NCI-H1436 treated with DMSO at 0.1 percent for 48 hours (cell line): ENCODE measurements around the gene STEAP2.

ENCODE experiments used
- DNase-seq: peaks from one replicate; lab custom pipeline; 2025; lab: John Stamatoyannopoulos, UW

STEAP2 gene

DNA sequence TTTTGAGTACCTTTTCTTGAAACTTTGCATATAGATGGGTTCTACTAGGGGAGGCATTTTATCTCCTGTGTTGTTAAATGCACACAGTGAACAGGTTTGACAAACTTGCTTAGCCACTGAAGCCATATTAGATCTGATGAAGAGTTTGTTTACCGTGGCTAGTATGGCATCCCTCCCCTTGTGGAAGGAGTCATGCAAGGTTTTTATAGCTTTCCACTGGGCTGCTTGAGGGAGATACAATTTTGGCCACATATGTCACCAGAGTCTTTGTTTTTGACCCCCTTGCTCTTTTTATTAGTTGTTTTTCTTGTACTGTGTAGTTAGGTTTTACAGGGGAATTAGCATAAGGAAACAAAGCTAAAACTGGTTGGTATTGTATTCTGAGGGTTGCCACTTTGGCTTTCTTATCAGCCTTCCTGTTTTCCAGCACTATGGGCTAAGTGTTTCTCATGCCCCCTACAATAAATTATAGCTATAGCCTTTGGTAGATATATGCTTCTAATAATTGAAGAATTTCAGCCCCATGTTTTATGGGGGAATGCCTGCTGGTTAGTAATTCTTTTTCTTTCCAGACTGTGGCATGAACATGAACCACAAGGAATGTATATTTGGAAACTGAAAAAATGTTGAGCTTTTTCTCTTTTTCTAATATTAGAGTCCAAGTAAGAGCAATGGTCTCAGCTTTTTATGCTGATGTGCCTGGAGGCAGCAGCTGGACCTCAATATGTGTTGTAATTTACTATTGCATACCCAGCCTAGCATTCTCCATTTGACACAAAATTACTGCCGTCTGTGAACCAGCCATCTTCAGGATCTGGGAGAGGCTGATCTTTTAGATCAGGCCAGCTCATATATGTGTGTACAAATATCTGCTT is 18.4 kb upstream of the STEAP2 start:
- DNase-seq = no peak

DNA sequence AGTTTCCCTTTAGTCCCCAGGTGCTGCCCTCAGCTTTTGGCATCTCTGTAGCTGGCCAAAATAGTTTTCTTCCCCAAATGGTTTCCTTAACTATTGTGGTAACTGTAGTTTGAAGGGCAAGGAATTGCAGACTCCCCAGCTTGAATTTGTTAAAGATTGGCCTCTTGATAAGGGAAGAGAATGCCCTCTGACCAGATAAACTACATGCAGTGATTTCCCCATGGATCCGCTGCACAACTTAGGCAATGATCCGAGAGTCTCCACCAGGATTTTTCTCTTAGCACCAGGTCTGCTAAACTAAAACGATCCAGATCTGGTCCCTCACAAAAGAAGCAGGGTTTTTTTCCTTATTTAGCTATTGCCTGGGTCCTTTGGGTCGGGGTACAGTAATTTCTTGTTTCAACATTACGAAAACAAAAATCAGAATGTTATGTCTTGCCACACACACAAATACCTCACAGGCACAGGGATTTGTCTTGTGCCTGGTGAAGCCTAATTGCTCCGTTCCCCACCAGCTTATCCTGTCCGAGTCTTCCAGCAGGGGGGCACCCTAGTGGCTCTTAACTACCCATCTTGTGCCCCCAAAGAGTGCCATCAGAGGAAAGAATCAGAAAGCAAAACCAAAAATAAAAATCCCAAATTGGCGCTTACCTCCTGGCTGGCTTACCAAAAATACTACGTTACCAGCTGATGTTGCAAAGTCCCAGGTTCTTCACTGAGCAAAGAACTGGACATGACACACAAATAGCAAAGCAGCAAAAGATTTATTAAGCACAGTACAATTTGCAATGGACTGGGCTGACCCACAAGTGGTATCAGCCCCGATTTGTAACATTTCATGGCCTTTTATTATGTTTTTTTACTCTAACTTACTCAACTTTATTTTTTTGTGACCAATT is 16.4 kb upstream of the STEAP2 start:
- no peak for DNase-seq

DNA sequence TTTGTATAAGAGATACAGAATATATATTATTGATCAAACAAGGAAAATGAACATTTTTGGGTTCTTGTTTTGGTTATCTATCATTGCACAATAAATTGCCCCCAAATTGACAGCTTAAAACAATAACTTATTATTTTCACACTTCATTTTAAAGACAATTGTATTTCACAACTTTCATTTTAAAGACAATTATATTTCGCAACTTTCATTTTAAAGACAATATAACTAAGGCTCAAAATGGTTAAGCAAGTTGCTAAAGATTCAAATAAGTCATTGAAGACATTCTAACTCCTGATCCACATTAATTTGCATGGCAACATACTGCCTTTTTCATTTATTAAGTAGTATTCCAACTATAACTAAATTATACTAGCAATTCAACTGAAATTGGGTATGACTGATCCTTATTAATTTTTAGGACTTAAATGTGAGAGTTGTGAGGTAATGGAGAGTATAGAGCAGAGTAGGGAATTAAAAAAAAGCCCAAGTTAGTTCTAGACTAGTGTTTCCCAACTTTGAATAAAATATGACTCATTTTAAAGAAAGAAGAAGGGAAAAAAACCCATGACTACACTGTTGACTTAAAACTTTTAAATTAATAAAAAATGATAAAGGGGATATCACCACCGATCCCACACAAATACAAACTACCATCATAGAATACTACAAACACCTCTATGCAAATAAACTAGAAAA is 9.9 kb upstream of the STEAP2 start:
- DNase-seq = no peak

DNA sequence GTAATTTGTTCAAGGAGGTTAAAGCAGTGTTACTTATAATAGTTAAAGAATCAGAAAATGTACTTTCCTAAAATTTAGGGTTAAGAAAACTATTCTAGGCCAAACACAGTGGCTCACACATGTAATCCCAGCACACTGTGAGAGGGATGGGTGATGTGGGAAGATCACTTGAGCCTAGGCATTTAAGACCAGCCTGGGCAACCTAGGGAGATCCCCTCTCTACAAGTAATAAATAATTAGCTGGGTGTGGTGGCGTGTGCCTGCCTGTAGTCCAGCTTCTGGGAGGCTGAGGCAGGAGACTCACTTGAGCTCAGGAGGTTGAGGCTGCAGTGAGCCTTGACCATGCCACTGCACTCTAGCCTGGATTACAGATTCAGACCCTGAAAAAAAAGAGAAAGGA is 3.6 kb upstream of the STEAP2 start:
- no peak for DNase-seq

DNA sequence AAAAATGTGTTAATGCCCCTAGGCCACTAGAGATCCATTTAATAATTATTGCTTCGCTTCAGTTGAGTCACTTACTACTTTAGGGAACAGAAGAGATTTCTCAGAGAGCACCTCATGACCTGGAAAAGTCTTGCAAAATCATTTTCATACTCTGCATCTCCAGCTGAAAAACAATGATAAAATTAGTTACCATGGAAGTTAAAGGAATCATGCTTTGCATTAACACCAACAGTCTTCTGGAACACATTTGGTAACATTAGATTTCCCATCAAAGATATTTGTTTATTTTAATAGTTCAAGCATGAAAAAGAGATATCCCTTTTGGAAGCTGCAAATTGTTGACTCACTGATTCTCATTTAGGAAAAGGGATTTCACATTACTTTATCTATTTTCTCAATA is 1.8 kb upstream of the STEAP2 start:
- DNase-seq = no peak

DNA sequence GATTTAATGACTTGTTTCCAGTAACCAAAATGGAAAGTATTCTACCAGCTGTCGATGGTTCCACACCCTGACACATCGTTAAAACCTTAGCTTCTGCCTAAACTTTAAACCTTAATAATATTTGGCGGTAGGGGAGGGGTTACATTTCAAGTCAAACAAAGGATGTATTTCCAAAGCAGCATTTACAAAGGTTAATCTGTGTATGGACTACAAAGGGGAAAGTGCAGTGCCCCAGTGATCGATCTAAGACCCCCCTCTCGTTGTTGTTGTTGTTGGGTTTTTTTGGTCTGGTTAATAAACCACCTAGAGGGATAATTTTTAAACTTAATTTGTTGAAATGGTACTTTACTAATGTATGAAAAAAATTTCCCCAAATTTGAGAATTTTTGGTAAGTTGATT is 1.1 kb upstream of the STEAP2 start:
- DNase-seq = no peak

DNA sequence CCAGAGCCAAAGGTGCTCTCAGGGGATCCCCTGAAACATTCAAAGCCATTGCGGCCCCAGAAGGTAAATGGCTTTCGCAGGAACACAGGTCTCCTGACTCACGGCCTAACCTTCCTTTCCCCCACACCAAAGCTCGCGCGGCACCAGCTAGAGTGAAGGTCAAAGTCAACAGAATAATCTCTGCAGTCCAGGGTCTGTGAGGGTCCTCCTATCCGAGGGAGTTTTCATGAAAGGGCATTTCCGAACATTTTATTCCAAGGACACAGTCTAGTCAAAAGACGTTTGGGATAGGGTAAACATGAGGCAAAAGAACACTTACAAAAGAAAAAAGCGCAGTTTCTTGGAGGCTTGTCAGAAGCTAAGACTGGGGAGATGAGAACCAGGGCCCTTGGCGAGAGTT is 559 bp upstream of the STEAP2 start:
- no peak for DNase-seq

DNA sequence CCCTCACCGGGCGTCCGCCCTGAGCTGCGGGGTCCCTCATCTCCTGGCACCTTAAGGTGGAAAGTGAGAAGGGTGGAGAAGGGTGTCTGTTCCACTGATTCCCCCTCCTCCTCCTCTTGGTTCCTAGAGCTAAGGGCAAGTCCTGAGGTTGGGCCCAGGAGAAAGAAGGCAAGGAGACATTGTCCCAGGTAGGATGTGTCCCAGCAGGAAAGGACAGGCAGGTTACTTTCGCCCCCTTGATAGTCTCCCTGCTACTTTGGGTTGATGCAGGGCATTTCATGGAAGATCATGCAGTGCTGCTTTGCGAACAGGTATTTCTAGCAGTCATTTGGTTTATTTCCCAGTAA is 582 bp downstream of the STEAP2 start:
- DNase-seq = no peak

DNA sequence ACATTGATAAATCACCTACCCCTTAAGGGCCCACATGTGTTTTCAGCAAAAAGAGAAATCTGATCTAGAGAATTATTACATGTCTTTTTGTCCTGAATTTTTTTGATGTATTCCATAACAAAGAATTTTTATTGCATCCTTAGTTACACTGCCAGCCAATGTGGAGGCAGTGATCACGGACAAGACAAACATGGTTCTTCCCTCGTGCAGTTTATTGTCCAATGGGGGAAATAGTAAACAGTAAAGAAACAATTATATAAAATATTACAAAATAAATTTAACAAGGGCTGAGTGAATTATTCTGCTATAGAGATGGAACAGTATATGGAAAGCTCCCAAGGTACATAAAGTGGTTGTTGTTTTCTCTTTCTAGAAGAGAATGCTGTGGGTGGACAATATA is 2.0 kb downstream of the STEAP2 start:
- no peak for DNase-seq

DNA sequence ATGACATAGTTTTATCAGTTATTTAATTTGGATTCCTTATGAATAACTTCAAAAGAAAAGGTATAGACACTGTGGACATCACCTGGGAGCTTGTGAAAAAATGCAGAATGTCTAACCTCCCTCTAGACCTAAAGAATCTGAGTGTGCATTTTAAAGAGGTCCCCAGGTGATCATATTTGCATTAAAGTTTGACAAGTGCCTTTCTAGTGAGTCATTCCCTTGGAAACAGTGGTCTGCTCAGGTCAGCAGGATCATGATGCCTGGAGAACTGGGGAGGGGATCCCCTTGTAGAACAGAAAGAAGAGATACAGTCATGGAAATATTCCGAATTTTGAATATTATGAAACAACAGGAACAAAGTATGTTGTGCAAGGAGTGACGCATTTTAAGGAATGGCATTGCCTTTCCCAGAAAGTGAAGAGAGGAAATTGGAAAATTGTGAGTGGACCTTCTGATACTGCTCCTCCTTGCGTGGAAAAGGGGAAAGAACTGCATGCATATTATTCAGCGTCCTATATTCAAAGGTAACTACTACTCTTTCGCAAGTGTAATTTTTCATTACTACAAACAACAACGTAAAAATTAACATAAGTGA is 4.6 kb downstream of the STEAP2 start:
- no peak for DNase-seq

DNA sequence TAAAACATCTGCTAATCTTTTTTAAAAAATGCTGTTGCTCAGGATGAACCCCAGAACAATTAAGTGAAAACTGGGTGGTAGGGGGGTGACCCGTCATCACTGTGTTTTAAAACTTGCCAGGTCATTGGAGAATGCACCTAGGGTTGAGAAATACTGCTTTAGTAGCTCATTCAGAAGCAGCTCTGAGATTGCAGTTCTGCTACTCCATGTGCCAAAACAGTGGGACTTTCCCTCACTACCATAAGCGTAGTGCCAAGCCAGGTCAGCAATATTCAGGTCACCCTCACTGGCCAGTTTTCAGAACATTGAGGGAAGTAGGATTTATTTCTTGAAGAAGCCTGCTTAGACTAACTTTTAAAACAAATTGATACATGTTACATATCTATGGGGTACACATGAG is 5.2 kb downstream of the STEAP2 start:
- DNase-seq = no peak

DNA sequence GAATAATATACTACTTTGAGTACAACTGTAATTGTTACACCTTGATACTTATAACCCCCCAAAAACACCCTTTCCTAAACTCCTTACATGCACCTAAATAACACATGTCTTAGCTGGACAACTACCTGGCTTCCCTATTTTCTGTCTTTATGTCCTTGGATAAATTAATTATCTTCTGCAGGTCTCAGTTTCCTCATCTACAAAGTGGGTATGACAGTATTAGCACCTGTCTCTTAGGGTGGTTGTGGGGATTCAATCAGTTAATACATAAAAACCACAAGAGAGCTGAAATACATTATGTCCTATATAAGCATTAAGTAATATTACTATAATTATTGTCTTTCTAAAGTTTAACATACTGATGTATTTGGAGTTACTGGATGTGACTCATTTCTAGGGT is 10.8 kb downstream of the STEAP2 start:
- no peak for DNase-seq

DNA sequence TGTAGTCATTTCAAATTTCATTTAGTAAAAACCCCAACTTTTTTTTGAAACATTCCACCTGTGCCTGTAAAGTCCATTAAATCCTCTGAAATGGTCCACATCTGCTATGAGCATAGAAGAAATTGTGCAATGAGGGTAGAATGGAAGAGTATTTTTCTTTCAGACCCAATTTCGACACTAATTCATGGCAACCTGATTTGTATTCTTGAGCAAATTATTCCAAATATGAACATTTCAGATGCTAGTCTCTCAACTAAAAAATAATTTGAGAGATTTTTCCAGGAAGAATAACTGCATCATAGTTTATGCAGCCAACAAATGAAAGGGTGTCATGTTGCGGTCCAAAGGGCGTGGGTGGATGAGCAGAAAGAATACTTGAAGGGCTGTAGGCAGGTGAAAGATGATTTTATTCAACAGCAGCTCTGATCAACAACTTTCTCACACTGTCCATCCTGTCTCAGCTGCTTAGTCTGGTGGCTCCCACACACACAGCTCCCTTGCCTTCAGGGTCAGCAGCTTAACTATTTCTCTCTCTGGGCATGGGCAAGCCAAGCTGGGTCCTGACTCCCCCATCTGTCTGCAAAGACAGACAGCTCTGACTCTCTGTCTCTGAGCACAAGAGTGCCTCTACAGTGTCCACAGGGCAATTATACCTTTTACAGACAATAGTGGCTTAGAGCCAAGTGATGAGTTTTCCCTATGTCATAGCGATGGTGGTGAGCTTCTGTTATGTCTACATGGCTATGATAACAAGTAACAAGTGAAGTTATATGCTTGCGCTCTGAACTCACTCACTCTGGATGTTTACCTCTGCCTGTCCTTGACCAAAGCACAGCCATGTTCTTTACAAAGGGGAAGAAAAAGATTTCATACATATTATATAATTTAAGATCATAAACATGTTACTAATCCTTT is 11.5 kb downstream of the STEAP2 start:
- DNase-seq = no peak

DNA sequence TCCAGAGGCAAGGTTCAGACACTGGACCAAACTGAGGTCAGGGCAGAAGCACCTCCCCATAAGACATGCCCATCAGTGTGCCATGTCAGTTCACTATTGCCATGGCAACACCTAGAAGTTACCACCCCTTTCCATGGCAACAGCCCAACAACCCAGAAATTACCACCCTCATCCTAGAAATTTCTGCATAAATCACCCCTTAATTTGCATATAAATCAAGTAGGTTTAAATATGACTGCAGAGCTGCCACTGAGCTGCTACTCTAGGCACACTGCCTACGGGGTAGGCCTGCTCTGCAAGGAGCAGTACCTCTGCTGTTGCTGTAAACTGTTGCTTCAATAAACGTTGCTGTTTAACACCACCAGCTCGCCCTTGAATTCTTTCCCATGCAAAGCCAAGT is 12.7 kb downstream of the STEAP2 start:
- DNase-seq = no peak

DNA sequence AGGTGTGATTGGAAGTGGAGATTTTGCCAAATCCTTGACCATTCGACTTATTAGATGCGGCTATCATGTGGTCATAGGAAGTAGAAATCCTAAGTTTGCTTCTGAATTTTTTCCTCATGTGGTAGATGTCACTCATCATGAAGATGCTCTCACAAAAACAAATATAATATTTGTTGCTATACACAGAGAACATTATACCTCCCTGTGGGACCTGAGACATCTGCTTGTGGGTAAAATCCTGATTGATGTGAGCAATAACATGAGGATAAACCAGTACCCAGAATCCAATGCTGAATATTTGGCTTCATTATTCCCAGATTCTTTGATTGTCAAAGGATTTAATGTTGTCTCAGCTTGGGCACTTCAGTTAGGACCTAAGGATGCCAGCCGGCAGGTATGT is 13.6 kb downstream of the STEAP2 start:
- no peak for DNase-seq

DNA sequence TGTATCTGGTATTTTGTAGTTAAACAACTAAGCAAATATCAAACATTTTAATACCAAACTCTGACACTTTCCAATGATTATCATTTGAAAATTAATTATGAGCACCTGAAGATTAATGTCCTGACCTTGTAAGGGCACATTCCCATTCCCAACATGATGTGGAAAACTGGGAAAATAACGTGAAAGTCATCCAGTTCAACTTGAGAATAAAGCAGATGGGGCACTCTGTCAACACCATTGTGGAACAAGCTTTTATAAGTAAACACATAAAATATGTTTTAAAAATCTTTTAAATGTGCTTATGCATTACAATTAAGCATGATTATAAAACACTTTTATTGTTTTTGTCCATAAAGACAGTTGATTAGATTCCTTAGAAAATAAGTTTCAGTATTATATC is 14.1 kb downstream of the STEAP2 start:
- no peak for DNase-seq

DNA sequence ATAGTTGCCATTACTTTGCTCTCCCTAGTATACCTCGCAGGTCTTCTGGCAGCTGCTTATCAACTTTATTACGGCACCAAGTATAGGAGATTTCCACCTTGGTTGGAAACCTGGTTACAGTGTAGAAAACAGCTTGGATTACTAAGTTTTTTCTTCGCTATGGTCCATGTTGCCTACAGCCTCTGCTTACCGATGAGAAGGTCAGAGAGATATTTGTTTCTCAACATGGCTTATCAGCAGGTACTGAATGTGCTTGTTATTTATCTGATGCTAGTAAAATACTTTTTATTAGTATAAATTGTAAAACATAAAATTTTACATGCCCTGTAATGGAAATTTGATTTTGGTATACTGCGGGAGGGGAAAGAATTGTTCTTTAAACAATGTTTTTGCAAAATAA is 15.7 kb downstream of the STEAP2 start:
- DNase-seq = no peak

DNA sequence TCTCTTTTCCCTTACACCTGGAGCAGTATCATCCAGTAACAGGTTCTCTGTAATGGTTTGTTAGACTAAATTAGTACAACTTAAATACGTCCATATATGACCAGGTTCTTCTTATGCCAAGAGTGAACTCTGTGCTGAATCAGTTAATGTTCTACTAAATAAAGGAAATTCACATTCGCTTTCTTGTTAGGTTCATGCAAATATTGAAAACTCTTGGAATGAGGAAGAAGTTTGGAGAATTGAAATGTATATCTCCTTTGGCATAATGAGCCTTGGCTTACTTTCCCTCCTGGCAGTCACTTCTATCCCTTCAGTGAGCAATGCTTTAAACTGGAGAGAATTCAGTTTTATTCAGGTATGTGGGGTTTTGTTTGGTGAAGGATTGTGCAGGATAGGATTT is 18.1 kb downstream of the STEAP2 start:
- DNase-seq = no peak

DNA sequence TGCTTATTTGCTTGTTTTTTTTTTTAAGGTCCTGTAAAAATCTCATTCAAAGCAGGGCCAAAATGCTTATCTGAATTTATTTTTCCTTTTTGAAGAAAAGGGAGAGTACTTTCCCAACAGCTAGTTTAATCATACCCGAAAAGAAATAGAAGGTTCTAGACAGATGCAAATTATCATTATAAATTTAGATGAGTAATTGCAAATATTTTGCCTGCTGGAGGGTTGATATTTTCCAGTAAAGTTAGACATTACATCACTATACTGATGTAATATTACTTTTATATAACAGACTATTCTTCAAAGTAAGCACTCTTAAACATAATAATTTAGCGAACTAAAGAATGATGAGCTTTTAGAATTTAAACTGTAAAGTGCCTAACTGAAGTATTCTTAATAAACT is 19.3 kb downstream of the STEAP2 start:
- no peak for DNase-seq

DNA sequence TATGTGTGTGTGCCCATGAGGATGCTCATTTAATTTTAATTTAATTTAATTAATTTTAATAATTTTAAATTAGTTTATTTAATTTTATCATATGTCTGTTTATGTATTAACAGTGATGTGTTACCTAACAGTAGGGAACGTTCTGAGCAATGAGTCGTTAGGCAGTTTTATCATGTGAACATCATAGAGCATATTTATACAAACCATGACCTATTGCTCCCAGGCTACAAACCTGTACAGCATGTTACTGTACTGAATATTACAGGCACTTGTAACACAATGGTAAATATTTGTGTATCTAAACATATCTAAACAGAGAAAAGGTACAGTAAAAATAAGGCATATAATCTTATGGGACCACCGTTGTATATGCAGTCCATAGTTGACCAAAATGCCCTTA is 19.8 kb downstream of the STEAP2 start:
- no peak for DNase-seq

DNA sequence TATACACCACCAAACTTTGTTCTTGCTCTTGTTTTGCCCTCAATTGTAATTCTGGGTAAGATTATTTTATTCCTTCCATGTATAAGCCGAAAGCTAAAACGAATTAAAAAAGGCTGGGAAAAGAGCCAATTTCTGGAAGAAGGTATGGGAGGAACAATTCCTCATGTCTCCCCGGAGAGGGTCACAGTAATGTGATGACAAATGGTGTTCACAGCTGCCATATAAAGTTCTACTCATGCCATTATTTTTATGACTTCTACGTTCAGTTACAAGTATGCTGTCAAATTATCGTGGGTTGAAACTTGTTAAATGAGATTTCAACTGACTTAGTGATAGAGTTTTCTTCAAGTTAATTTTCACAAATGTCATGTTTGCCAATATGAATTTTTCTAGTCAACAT is 20.9 kb downstream of the STEAP2 start:
- no peak for DNase-seq
